Hematopoietic multipotent progenitor cell treated with erythropoietin and hydrocortisone succinate and interleukin-3 and kit ligand, for 6 days (in vitro differentiated cells): ENCODE data around the gene FN3K.
"Not testable (repeated sequence)": the region's sequence is repeated elsewhere in the genome, so short reads cannot be mapped to it uniquely, and the experiment has no call there.

Experiments used
- DNase-seq: peaks from one replicate; pipeline ENCODE4 v3.0.0-alpha.2; 2015

FN3K gene

GRCh38 chr17:82775001-82775823 is 39.8 kb downstream of the FN3K start:
- peak; percentile 45 for DNase-seq

GRCh38 chr17:82776454-82776853 is 41.0 kb downstream of the FN3K start:
- DNase-seq = no peak

- not testable (repeated sequence) for DNase-seq
Observed at GRCh38 chr17:82777778-82778375, 42.5 kb downstream of the FN3K start.

- no peak for DNase-seq
Observed at GRCh38 chr17:82779541-82779940, 44.1 kb downstream of the FN3K start.

GRCh38 chr17:82780195-82780594 is 44.8 kb downstream of the FN3K start:
- DNase-seq = no peak

GRCh38 chr17:82780971-82781893 is 45.8 kb downstream of the FN3K start:
- no peak for DNase-seq

GRCh38 chr17:82781894-82782274 is 46.5 kb downstream of the FN3K start:
- peak; percentile 88 for DNase-seq

- DNase-seq = no peak
Observed at GRCh38 chr17:82782657-82783207, 47.3 kb downstream of the FN3K start.

- DNase-seq = no peak
Observed at GRCh38 chr17:82783498-82783897, 48.1 kb downstream of the FN3K start.

- DNase-seq = not testable (repeated sequence)
Observed at GRCh38 chr17:82785581-82785980, 50.2 kb downstream of the FN3K start.

- no peak for DNase-seq
Observed at GRCh38 chr17:82786427-82786826, 51.0 kb downstream of the FN3K start.

- DNase-seq = no peak
Observed at GRCh38 chr17:82787081-82787848, 51.9 kb downstream of the FN3K start.

- DNase-seq = no peak
Observed at GRCh38 chr17:82788206-82789001, 53.0 kb downstream of the FN3K start.

- no peak for DNase-seq
Observed at GRCh38 chr17:82789051-82789592, 53.7 kb downstream of the FN3K start.

GRCh38 chr17:82789806-82790205 is 54.4 kb downstream of the FN3K start:
- no peak for DNase-seq

GRCh38 chr17:82790391-82790790 is 55.0 kb downstream of the FN3K start:
- DNase-seq = no peak

GRCh38 chr17:82791532-82791931 is 56.1 kb downstream of the FN3K start:
- DNase-seq = no peak

- no peak for DNase-seq
Observed at GRCh38 chr17:82793974-82794630, 58.7 kb downstream of the FN3K start.

GRCh38 chr17:82794781-82795482 is 59.5 kb downstream of the FN3K start:
- DNase-seq = no peak

GRCh38 chr17:82795615-82796014 is 60.2 kb downstream of the FN3K start:
- no peak for DNase-seq
